ENCODE results near the gene POLG. TPM values are rescaled to one million over a fixed set of nuclear protein-coding genes. Genes with fewer than 3 reads are reported as not detected.

The POLG gene
- polyA plus RNA-seq, 1 donor from 2014 or later, result 47.9 TPM

- H2AFZ ChIP-seq (ENCODE audit: low read depth, low read length), result no peak overlapping the region
- no peak overlapping the region for H3K4me3 ChIP-seq (ENCODE audit: low read length)
- no peaks in the 10 kb centered on the region for H3K9me2 ChIP-seq (ENCODE audit: insufficient read depth, low read length)
- H3F3A ChIP-seq (ENCODE audit: insufficient read depth, low read length, poor library complexity, severe bottlenecking), result no peaks in the 10 kb centered on the region
- no peaks in the 10 kb centered on the region for H3K27me3 ChIP-seq (ENCODE audit: insufficient read depth, low read depth, low read length)
- no peaks in the 10 kb centered on the region for H4K20me1 ChIP-seq (ENCODE audit: insufficient read depth)
- no peaks in the 10 kb centered on the region for H3K36me3 ChIP-seq (ENCODE audit: insufficient read depth, low read length)
- no peak overlapping the region for H3K9ac ChIP-seq (ENCODE audit: low read length)
- no peak for TF ChIP-seq EZH2 (IDR thresholded peaks at IDR 0.05; ENCODE audit: borderline replicate concordance, insufficient read depth, low read length, poor library complexity, severe bottlenecking)
- no peaks in the 10 kb centered on the region for H3K79me2 ChIP-seq (replicated peaks; ENCODE audit: insufficient read depth, low read length)
- no peak overlapping the region for H3K27ac ChIP-seq (ENCODE audit: low read length)
- H3K9me3 ChIP-seq (ENCODE audit: low read length), result no peaks in the 10 kb centered on the region
- no peak overlapping the region for H3K4me2 ChIP-seq (ENCODE audit: low read length)
These were observed 26.4 kb downstream of the POLG start for GRCh38 chr15:89308236-89308635.

- no peaks in the 10 kb centered on the region for H3K27me3 ChIP-seq (ENCODE audit: insufficient read depth, low read depth, low read length)
- H3K9me2 ChIP-seq (ENCODE audit: insufficient read depth, low read length), result no peaks in the 10 kb centered on the region
- H3F3A ChIP-seq (ENCODE audit: insufficient read depth, low read length, poor library complexity, severe bottlenecking), result no peaks in the 10 kb centered on the region
- no peaks in the 10 kb centered on the region for H3K9me3 ChIP-seq (ENCODE audit: low read length)
- H3K4me3 ChIP-seq (ENCODE audit: low read length), result no peak overlapping the region
- no peak overlapping the region for H3K9ac ChIP-seq (ENCODE audit: low read length)
- no peaks in the 10 kb centered on the region for H3K36me3 ChIP-seq (ENCODE audit: insufficient read depth, low read length)
- no peak overlapping the region for H3K27ac ChIP-seq (ENCODE audit: low read length)
- H3K79me2 ChIP-seq (replicated peaks; ENCODE audit: insufficient read depth, low read length), result no peaks in the 10 kb centered on the region
- no peaks in the 10 kb centered on the region for H4K20me1 ChIP-seq (ENCODE audit: insufficient read depth)
- no peak overlapping the region for H3K4me2 ChIP-seq (ENCODE audit: low read length)
- TF ChIP-seq SMC3 (conservative IDR thresholded peaks at IDR 0.05; ENCODE audit: poor library complexity) (no peak), EZH2 (IDR thresholded peaks at IDR 0.05; ENCODE audit: borderline replicate concordance, insufficient read depth, low read length, poor library complexity, severe bottlenecking) (no peak), RAD21 (conservative IDR thresholded peaks at IDR 0.05) (no peak), POLR2AphosphoS5 (IDR thresholded peaks at IDR 0.05) (no peak), EP300 (conservative IDR thresholded peaks at IDR 0.05; ENCODE audit: poor library complexity, severe bottlenecking) (no peak), MXI1 (conservative IDR thresholded peaks at IDR 0.05; ENCODE audit: poor library complexity, severe bottlenecking) (no peak)
- TF ChIP-seq, protein P1, sequence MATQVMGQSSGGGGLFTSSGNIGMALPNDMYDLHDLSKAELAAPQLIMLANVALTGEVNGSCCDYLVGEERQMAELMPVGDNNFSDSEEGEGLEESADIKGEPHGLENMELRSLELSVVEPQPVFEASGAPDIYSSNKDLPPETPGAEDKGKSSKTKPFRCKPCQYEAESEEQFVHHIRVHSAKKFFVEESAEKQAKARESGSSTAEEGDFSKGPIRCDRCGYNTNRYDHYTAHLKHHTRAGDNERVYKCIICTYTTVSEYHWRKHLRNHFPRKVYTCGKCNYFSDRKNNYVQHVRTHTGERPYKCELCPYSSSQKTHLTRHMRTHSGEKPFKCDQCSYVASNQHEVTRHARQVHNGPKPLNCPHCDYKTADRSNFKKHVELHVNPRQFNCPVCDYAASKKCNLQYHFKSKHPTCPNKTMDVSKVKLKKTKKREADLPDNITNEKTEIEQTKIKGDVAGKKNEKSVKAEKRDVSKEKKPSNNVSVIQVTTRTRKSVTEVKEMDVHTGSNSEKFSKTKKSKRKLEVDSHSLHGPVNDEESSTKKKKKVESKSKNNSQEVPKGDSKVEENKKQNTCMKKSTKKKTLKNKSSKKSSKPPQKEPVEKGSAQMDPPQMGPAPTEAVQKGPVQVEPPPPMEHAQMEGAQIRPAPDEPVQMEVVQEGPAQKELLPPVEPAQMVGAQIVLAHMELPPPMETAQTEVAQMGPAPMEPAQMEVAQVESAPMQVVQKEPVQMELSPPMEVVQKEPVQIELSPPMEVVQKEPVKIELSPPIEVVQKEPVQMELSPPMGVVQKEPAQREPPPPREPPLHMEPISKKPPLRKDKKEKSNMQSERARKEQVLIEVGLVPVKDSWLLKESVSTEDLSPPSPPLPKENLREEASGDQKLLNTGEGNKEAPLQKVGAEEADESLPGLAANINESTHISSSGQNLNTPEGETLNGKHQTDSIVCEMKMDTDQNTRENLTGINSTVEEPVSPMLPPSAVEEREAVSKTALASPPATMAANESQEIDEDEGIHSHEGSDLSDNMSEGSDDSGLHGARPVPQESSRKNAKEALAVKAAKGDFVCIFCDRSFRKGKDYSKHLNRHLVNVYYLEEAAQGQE (IDR thresholded peaks at IDR 0.05; ENCODE audit: borderline replicate concordance), result no peak
- TF ChIP-seq, protein P2, sequence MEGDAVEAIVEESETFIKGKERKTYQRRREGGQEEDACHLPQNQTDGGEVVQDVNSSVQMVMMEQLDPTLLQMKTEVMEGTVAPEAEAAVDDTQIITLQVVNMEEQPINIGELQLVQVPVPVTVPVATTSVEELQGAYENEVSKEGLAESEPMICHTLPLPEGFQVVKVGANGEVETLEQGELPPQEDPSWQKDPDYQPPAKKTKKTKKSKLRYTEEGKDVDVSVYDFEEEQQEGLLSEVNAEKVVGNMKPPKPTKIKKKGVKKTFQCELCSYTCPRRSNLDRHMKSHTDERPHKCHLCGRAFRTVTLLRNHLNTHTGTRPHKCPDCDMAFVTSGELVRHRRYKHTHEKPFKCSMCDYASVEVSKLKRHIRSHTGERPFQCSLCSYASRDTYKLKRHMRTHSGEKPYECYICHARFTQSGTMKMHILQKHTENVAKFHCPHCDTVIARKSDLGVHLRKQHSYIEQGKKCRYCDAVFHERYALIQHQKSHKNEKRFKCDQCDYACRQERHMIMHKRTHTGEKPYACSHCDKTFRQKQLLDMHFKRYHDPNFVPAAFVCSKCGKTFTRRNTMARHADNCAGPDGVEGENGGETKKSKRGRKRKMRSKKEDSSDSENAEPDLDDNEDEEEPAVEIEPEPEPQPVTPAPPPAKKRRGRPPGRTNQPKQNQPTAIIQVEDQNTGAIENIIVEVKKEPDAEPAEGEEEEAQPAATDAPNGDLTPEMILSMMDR (IDR thresholded peaks at IDR 0.05; ENCODE audit: poor library complexity, severe bottlenecking), result no peak
- H2AFZ ChIP-seq (ENCODE audit: low read depth, low read length), result no peak overlapping the region
These were observed 26.8 kb downstream of the POLG start for GRCh38 chr15:89307791-89308190.

DNA sequence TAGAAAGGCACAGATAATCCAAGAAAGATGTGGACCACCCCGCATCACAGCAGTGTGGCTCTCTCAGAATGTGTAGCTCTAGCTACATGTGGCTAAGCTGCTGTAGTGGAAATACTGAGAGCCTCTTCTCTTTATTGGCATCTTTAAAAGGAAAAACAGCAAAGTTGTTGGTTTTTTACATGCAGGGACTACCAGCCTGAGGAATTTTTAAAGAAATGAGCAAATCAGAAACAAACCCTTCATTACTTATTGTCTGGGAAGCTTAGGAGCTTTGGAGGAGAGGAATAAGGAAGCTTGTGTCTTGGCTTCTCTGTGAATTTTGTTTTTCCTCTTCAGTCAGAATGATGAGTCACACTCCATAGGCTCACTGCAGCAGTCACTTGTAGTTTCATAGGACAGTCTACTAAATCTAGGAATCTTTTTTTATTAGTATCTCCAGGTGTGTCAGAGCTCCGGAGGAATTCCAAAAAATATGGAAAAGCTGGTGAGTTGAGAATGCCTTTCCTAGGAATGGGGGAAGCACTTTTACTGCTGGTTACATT lies 27.5 kb downstream of the POLG start:
- Histone ChIP-seq H3K79me2 (replicated peaks; ENCODE audit: insufficient read depth, low read length) (no peaks in the 10 kb centered on the region), H3K9me2 (ENCODE audit: insufficient read depth, low read length) (no peaks in the 10 kb centered on the region), H3K9me3 (ENCODE audit: low read length) (no peaks in the 10 kb centered on the region), H3F3A (ENCODE audit: insufficient read depth, low read length, poor library complexity, severe bottlenecking) (no peaks in the 10 kb centered on the region), H3K27me3 (ENCODE audit: insufficient read depth, low read depth, low read length) (no peaks in the 10 kb centered on the region), H3K9ac (ENCODE audit: low read length) (no peak overlapping the region), H3K36me3 (ENCODE audit: insufficient read depth, low read length) (no peaks in the 10 kb centered on the region), H3K4me3 (ENCODE audit: low read length) (no peak overlapping the region), H3K27ac (ENCODE audit: low read length) (no peak overlapping the region), H2AFZ (ENCODE audit: low read depth, low read length) (no peak overlapping the region), H4K20me1 (ENCODE audit: insufficient read depth) (no peaks in the 10 kb centered on the region), H3K4me2 (ENCODE audit: low read length) (no peak overlapping the region)
- TF ChIP-seq TAF1 (IDR thresholded peaks at IDR 0.05; ENCODE audit: low read depth), result no peak
- TF ChIP-seq, protein P1 (IDR thresholded peaks at IDR 0.05; ENCODE audit: borderline replicate concordance), result no peak
- TF ChIP-seq RAD21 (conservative IDR thresholded peaks at IDR 0.05), result no peak
- no peak for TF ChIP-seq SMC3 (conservative IDR thresholded peaks at IDR 0.05; ENCODE audit: poor library complexity)
- TF ChIP-seq EP300 (conservative IDR thresholded peaks at IDR 0.05; ENCODE audit: poor library complexity, severe bottlenecking), result no peak
- TF ChIP-seq EZH2 (IDR thresholded peaks at IDR 0.05; ENCODE audit: borderline replicate concordance, insufficient read depth, low read length, poor library complexity, severe bottlenecking), result no peak
- TF ChIP-seq, protein P2 (IDR thresholded peaks at IDR 0.05; ENCODE audit: poor library complexity, severe bottlenecking), result no peak
- TF ChIP-seq POLR2AphosphoS5 (IDR thresholded peaks at IDR 0.05), result no peak
- no peak for TF ChIP-seq MXI1 (conservative IDR thresholded peaks at IDR 0.05; ENCODE audit: poor library complexity, severe bottlenecking)

All from neural cell (in vitro differentiated cells).